Stimulated activated CD4-positive, alpha-beta T cell treated with anti-CD3 and anti-CD28 coated beads, Interleukin-4, amount 100 ng/mL, for 1 hour (primary cell): Measurements from ENCODE around the gene CSNK1G1.

Source experiments
- DNase-seq: peaks from one replicate; pipeline ENCODE4 v3.0.0-alpha.2; 2020

Gene CSNK1G1

GRCh38 chr15:64149893-64150578, 205.9 kb downstream of the CSNK1G1 start:
- DNase-seq, result no peak

- DNase-seq, result no peak
Measured at GRCh38 chr15:64149424-64149823, 206.5 kb downstream of the CSNK1G1 start.

GRCh38 chr15:64148581-64148980, 207.4 kb downstream of the CSNK1G1 start:
- DNase-seq, result no peak

GRCh38 chr15:64148168-64148567, 207.8 kb downstream of the CSNK1G1 start:
- DNase-seq, result no peak

GRCh38 chr15:64146885-64147681, 208.9 kb downstream of the CSNK1G1 start:
- no peak for DNase-seq

GRCh38 chr15:64146520-64146884, 209.5 kb downstream of the CSNK1G1 start:
- DNase-seq, result no peak

GRCh38 chr15:64146041-64146440, 209.9 kb downstream of the CSNK1G1 start:
- no peak for DNase-seq

GRCh38 chr15:64144565-64145281, 211.2 kb downstream of the CSNK1G1 start:
- DNase-seq, result no peak

- no peak for DNase-seq
Measured at GRCh38 chr15:64144192-64144564, 211.8 kb downstream of the CSNK1G1 start.

- DNase-seq, result no peak
Measured at GRCh38 chr15:64143276-64143675, 212.7 kb downstream of the CSNK1G1 start.

GRCh38 chr15:64141798-64142512, 214.0 kb downstream of the CSNK1G1 start:
- DNase-seq, result no peak

- no peak for DNase-seq
Measured at GRCh38 chr15:64138331-64138941, 217.5 kb downstream of the CSNK1G1 start.

GRCh38 chr15:64137226-64137833, 218.6 kb downstream of the CSNK1G1 start:
- no peak for DNase-seq

GRCh38 chr15:64136347-64136746, 219.6 kb downstream of the CSNK1G1 start:
- no peak for DNase-seq

GRCh38 chr15:64134345-64134829, 221.6 kb downstream of the CSNK1G1 start:
- DNase-seq, result no peak

GRCh38 chr15:64133623-64134344, 222.2 kb downstream of the CSNK1G1 start:
- DNase-seq, result no peak

- no peak for DNase-seq
Measured at GRCh38 chr15:64132217-64132616, 223.8 kb downstream of the CSNK1G1 start.

GRCh38 chr15:64131547-64131946, 224.4 kb downstream of the CSNK1G1 start:
- no peak for DNase-seq

GRCh38 chr15:64130159-64130558, 225.8 kb downstream of the CSNK1G1 start:
- DNase-seq, result no peak

GRCh38 chr15:64127521-64128270, 228.3 kb downstream of the CSNK1G1 start:
- no peak for DNase-seq

- no peak for DNase-seq
Measured at GRCh38 chr15:64125978-64126377, 230.0 kb downstream of the CSNK1G1 start.
